HFFc6 (cell line): ENCODE data around the gene DIS3. TPM values are rescaled to one million over a fixed set of nuclear protein-coding genes. Genes with fewer than 3 reads are reported as not detected.
A peak's percentile ranks its signal among the peaks of the same experiment; 100 is the strongest.

Experiments used
- DNase-seq: peaks from one replicate; pipeline ENCODE4 v3.0.0-alpha.2; 2018
- H3K27ac Mint-ChIP-seq: 2 replicates; pipeline ENCODE4 v1.8.0; 2020; ENCODE audit warnings: mild to moderate bottlenecking, mixed read lengths
- H3K27me3 Mint-ChIP-seq: 2 replicates; pipeline ENCODE4 v1.8.0; 2021; ENCODE audit warnings: mild to moderate bottlenecking, moderate library complexity, mixed read lengths; ENCODE audit not compliant: insufficient read depth
- H3K36me3 Mint-ChIP-seq: 2 replicates; pipeline ENCODE4 v1.8.0; 2021; ENCODE audit warnings: low read depth, mixed read lengths
- H3K4me1 Mint-ChIP-seq: 2 replicates; pipeline ENCODE4 v1.8.0; 2020; ENCODE audit warnings: low read depth, mixed read lengths
- H3K4me3 Mint-ChIP-seq: 2 replicates; pipeline ENCODE4 v1.8.0; 2020; ENCODE audit warnings: mild to moderate bottlenecking, moderate library complexity, mixed read lengths
- H3K9me3 Mint-ChIP-seq: 2 replicates; pipeline ENCODE4 v1.8.0; 2020; ENCODE audit warnings: mild to moderate bottlenecking, mixed read lengths
- CTCF ChIP-seq: fragments of 200-600 bp; sonication (generic); IDR thresholded peaks from 2 replicates; pipeline ENCODE4 v1.5.0; 2021; ENCODE audit warnings: antibody characterized with exemption, mild to moderate bottlenecking
- total RNA-seq, 6 experiments: library from RNA; stranded (reverse); fragmentation: NEBNext Ultra II Directional; extraction: Animal tissue kit (Norgen Biotek cat#: 25700); gene quantifications; 2 replicates in 1 of 6; 3 replicates in 5 of 6; pipeline ENCODE4 v1.2.3, GENCODE V29; 2021

Gene DIS3
- total RNA-seq, 6 experiments from 2014 or later = 30.6 to 35.6 (median 31.9) TPM

GRCh38 chr13:72757792-72758535, 23.7 kb downstream of the DIS3 start:
- no peaks in the 10 kb centered on the region for H3K27me3 Mint-ChIP-seq
- TF ChIP-seq CTCF = no peak
- H3K4me3 Mint-ChIP-seq = no peak overlapping the region
- DNase-seq = no peak
- H3K4me1 Mint-ChIP-seq = no peaks in the 10 kb centered on the region
- no peaks in the 10 kb centered on the region for H3K9me3 Mint-ChIP-seq
- H3K36me3 Mint-ChIP-seq = peaks cover 23% of the 10 kb centered on the region
- H3K27ac Mint-ChIP-seq = no peak overlapping the region

- TF ChIP-seq CTCF = no peak
- DNase-seq = no peak
- H3K4me3 Mint-ChIP-seq = no peak overlapping the region
- no peaks in the 10 kb centered on the region for H3K4me1 Mint-ChIP-seq
- H3K36me3 Mint-ChIP-seq = peaks cover 35% of the 10 kb centered on the region
- no peaks in the 10 kb centered on the region for H3K9me3 Mint-ChIP-seq
- no peak overlapping the region for H3K27ac Mint-ChIP-seq
- no peaks in the 10 kb centered on the region for H3K27me3 Mint-ChIP-seq
Measured at GRCh38 chr13:72754111-72754510, 27.6 kb downstream of the DIS3 start.

GRCh38 chr13:72751220-72751619, 30.5 kb downstream of the DIS3 start:
- Mint-ChIP-seq H3K9me3 (no peaks in the 10 kb centered on the region), H3K36me3 (peaks cover 37% of the 10 kb centered on the region), H3K27ac (no peak overlapping the region), H3K27me3 (no peaks in the 10 kb centered on the region), H3K4me3 (no peak overlapping the region; the same call in 1 of the 2 replicates), H3K4me1 (no peaks in the 10 kb centered on the region)
- DNase-seq = no peak
- TF ChIP-seq CTCF = no peak

- no peaks in the 10 kb centered on the region for H3K4me1 Mint-ChIP-seq
- H3K27me3 Mint-ChIP-seq = no peaks in the 10 kb centered on the region
- peaks cover 7% of the 10 kb centered on the region for H3K36me3 Mint-ChIP-seq
- peak overlapping the region; percentile 48; the same call in 1 of the 2 replicates for H3K27ac Mint-ChIP-seq
- DNase-seq = no peak
- no peak overlapping the region for H3K4me3 Mint-ChIP-seq
- no peak for TF ChIP-seq CTCF
- H3K9me3 Mint-ChIP-seq = no peaks in the 10 kb centered on the region
Measured at GRCh38 chr13:72745260-72745659, 36.4 kb downstream of the DIS3 start.

GRCh38 chr13:72740015-72740414, 41.7 kb downstream of the DIS3 start:
- H3K4me1 Mint-ChIP-seq = no peaks in the 10 kb centered on the region
- no peak for DNase-seq
- no peaks in the 10 kb centered on the region for H3K9me3 Mint-ChIP-seq
- no peak for TF ChIP-seq CTCF
- no peaks in the 10 kb centered on the region for H3K27me3 Mint-ChIP-seq
- H3K4me3 Mint-ChIP-seq = no peak overlapping the region
- peaks cover 12% of the 10 kb centered on the region for H3K36me3 Mint-ChIP-seq
- H3K27ac Mint-ChIP-seq = no peak overlapping the region
